ENCODE results near the gene UBE3B. TPM values are rescaled to one million over a fixed set of nuclear protein-coding genes. Genes with fewer than 3 reads are reported as not detected.

The UBE3B gene
- total RNA-seq, 1 experiment from 2014 or later, result 29.3 TPM

DNA sequence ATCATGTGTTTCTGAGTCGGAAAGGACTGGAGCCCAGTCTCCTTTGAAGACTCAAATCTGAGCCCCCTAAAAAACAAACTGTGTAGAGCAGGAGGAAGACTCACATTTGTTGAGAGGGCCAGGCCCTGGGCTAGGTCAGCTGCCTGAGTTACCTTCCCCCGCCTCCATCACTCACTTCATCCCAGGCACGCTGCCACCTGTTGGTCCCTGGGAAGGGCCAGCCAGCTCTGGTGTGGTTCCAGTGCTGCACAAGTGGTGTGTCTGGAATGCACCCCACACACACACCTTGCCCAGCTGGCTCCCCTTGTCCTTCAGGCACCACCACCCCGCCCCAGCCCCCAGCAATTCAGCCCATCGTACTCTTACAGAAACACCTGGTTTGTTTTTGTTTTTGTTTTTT is 105.2 kb downstream of the UBE3B start (continued):
- TF ChIP-seq, protein P1, sequence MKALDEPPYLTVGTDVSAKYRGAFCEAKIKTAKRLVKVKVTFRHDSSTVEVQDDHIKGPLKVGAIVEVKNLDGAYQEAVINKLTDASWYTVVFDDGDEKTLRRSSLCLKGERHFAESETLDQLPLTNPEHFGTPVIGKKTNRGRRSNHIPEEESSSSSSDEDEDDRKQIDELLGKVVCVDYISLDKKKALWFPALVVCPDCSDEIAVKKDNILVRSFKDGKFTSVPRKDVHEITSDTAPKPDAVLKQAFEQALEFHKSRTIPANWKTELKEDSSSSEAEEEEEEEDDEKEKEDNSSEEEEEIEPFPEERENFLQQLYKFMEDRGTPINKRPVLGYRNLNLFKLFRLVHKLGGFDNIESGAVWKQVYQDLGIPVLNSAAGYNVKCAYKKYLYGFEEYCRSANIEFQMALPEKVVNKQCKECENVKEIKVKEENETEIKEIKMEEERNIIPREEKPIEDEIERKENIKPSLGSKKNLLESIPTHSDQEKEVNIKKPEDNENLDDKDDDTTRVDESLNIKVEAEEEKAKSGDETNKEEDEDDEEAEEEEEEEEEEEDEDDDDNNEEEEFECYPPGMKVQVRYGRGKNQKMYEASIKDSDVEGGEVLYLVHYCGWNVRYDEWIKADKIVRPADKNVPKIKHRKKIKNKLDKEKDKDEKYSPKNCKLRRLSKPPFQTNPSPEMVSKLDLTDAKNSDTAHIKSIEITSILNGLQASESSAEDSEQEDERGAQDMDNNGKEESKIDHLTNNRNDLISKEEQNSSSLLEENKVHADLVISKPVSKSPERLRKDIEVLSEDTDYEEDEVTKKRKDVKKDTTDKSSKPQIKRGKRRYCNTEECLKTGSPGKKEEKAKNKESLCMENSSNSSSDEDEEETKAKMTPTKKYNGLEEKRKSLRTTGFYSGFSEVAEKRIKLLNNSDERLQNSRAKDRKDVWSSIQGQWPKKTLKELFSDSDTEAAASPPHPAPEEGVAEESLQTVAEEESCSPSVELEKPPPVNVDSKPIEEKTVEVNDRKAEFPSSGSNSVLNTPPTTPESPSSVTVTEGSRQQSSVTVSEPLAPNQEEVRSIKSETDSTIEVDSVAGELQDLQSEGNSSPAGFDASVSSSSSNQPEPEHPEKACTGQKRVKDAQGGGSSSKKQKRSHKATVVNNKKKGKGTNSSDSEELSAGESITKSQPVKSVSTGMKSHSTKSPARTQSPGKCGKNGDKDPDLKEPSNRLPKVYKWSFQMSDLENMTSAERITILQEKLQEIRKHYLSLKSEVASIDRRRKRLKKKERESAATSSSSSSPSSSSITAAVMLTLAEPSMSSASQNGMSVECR (CRISPR knock-in tag; IDR thresholded peaks at IDR 0.05; ENCODE audit: borderline replicate concordance), result no peak
- TF ChIP-seq ZNF671 (CRISPR knock-in tag; IDR thresholded peaks at IDR 0.05) (no peak), CBFB (CRISPR knock-in tag; IDR thresholded peaks at IDR 0.05; ENCODE audit: low read depth) (no peak), NR2C2 (CRISPR knock-in tag; IDR thresholded peaks at IDR 0.05) (no peak)

DNA sequence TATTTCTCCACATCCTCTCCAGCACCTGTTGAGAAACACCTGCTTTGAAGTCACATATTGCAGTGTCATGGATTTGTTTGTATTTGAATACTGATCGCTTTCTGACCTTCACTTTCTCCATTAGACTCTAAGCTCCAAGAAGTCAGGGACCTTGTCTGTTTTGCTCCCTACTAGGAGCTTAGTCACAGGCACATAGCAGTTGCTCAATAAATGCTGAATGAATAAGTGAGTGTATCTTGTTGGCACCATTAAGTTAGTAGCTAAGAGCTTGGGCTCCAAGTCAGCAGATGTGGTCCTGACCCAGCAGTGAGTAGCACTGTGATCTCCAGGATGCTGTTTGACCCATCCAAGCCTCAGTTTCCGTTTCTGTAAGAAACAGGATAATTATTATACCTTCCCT is 106.3 kb downstream of the UBE3B start:
- H3K4me3 Mint-ChIP-seq, result no peak overlapping the region
- DNase-seq (ENCODE audit: low spot score) (no peak), ATAC-seq (no peak)
- ChIA-PET POLR2A (interaction anchor here (0.6 kb wide), 1 partner anchor 101 kb away, joined by 5 read pairs; no protein-coding TSS in a partner anchor), CTCF (interaction anchor here (2.0 kb wide), 1 partner anchor 14 kb away, joined by 5 read pairs; no protein-coding TSS in a partner anchor)
- H3K27ac Mint-ChIP-seq, result no peak overlapping the region
- no peaks in the 10 kb centered on the region for H3K27me3 Mint-ChIP-seq (ENCODE audit: low read depth)
- H3K9me3 Mint-ChIP-seq, result no peaks in the 10 kb centered on the region
- peaks cover 30% of the 10 kb centered on the region for H3K36me3 Mint-ChIP-seq
- H3K4me1 Mint-ChIP-seq, result no peaks in the 10 kb centered on the region
- TF ChIP-seq, protein P2, sequence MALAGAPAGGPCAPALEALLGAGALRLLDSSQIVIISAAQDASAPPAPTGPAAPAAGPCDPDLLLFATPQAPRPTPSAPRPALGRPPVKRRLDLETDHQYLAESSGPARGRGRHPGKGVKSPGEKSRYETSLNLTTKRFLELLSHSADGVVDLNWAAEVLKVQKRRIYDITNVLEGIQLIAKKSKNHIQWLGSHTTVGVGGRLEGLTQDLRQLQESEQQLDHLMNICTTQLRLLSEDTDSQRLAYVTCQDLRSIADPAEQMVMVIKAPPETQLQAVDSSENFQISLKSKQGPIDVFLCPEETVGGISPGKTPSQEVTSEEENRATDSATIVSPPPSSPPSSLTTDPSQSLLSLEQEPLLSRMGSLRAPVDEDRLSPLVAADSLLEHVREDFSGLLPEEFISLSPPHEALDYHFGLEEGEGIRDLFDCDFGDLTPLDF (CRISPR knock-in tag; IDR thresholded peaks at IDR 0.05), result no peak
- TF ChIP-seq ZNF138 (CRISPR knock-in tag; conservative IDR thresholded peaks at IDR 0.05) (no peak), NR1H2 (CRISPR knock-in tag; IDR thresholded peaks at IDR 0.05) (no peak), ETV6 (CRISPR knock-in tag; IDR thresholded peaks at IDR 0.05) (no peak), SOX15 (CRISPR knock-in tag; IDR thresholded peaks at IDR 0.05) (no peak), OVOL2 (CRISPR knock-in tag; IDR thresholded peaks at IDR 0.05; ENCODE audit: borderline replicate concordance) (no peak), SMAD4 (CRISPR knock-in tag; IDR thresholded peaks at IDR 0.05) (no peak), FOXJ3 (CRISPR knock-in tag; IDR thresholded peaks at IDR 0.05; ENCODE audit: borderline replicate concordance) (no peak), KAT7 (CRISPR knock-in tag; IDR thresholded peaks at IDR 0.05; ENCODE audit: borderline replicate concordance) (no peak), CBFB (CRISPR knock-in tag; IDR thresholded peaks at IDR 0.05; ENCODE audit: low read depth) (no peak), MYBL2 (CRISPR knock-in tag; IDR thresholded peaks at IDR 0.05) (no peak), TCF7 (CRISPR knock-in tag; IDR thresholded peaks at IDR 0.05; ENCODE audit: low read depth) (no peak), JUN (CRISPR knock-in tag; IDR thresholded peaks at IDR 0.05) (no peak), GRHL2 (CRISPR knock-in tag; IDR thresholded peaks at IDR 0.05; ENCODE audit: insufficient replicate concordance, severe bottlenecking) (no peak)
- TF ChIP-seq, protein P3, sequence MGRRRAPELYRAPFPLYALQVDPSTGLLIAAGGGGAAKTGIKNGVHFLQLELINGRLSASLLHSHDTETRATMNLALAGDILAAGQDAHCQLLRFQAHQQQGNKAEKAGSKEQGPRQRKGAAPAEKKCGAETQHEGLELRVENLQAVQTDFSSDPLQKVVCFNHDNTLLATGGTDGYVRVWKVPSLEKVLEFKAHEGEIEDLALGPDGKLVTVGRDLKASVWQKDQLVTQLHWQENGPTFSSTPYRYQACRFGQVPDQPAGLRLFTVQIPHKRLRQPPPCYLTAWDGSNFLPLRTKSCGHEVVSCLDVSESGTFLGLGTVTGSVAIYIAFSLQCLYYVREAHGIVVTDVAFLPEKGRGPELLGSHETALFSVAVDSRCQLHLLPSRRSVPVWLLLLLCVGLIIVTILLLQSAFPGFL (CRISPR knock-in tag; IDR thresholded peaks at IDR 0.05; ENCODE audit: borderline replicate concordance), result no peak
- TF ChIP-seq, protein P4, sequence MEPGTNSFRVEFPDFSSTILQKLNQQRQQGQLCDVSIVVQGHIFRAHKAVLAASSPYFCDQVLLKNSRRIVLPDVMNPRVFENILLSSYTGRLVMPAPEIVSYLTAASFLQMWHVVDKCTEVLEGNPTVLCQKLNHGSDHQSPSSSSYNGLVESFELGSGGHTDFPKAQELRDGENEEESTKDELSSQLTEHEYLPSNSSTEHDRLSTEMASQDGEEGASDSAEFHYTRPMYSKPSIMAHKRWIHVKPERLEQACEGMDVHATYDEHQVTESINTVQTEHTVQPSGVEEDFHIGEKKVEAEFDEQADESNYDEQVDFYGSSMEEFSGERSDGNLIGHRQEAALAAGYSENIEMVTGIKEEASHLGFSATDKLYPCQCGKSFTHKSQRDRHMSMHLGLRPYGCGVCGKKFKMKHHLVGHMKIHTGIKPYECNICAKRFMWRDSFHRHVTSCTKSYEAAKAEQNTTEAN (CRISPR knock-in tag; IDR thresholded peaks at IDR 0.05), result no peak
- TF ChIP-seq, protein P5, sequence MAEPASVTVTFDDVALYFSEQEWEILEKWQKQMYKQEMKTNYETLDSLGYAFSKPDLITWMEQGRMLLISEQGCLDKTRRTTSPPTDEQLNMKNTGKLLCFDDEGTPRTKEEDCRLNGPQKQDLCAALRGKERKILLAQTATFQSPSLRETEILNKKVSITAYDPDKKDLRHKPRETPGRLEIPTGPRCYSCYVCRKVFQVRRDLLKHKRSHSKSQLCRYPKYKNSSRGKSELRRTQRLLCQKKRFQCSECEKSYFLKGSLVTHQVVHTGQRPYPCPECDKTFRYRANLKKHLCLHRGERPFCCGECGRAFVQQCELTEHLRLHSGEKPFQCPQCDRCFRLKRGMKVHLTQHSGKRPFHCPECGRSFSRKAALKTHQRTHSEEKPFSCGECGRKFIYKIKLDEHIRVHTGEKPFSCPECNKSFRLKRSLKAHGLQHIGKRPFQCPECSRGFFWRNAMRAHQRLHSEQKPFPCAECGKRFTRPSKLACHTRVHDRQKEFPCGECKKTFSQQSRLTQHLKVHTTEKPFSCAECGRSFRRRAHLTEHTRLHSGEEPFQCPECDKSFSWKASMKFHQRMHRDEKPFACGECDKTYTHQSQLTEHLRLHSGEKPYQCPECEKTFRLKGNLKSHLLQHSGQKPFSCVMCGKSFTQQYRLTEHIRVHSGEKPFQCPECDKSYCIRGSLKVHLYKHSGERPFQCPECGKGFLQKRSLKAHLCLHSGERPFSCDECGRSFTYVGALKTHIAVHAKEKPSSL (CRISPR knock-in tag; conservative IDR thresholded peaks at IDR 0.05), result no peak
- TF ChIP-seq, protein P6, sequence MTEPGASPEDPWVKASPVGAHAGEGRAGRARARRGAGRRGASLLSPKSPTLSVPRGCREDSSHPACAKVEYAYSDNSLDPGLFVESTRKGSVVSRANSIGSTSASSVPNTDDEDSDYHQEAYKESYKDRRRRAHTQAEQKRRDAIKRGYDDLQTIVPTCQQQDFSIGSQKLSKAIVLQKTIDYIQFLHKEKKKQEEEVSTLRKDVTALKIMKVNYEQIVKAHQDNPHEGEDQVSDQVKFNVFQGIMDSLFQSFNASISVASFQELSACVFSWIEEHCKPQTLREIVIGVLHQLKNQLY (CRISPR knock-in tag; IDR thresholded peaks at IDR 0.05), result no peak
- TF ChIP-seq, protein P7, sequence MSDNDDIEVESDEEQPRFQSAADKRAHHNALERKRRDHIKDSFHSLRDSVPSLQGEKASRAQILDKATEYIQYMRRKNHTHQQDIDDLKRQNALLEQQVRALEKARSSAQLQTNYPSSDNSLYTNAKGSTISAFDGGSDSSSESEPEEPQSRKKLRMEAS (CRISPR knock-in tag; IDR thresholded peaks at IDR 0.05), result no peak
